OCI-LY3 (cell line): ENCODE measurements around the gene PXDN.

Experiments used
- CTCF ChIP-seq: fragments of 200-600, 300-600 bp; sonication (generic); IDR thresholded peaks from 2 replicates; pipeline ENCODE4 v1.5.1; 2014; ENCODE audit warnings: antibody characterized with exemption, low read length, low read depth
- EZH2phosphoT487 ChIP-seq: fragments of 200-600 bp; shearing (Covaris generic); IDR thresholded peaks from 2 replicates; pipeline ENCODE4 v1.6.1; 2018; ENCODE audit warnings: antibody characterized with exemption, mixed run types, low read depth

- no peak for TF ChIP-seq CTCF
- no peak for TF ChIP-seq EZH2phosphoT487
Observed at GRCh38 chr2:1756456-1756855, 12.1 kb upstream of the PXDN start.
